ES-I3 (cell line): ENCODE results near the gene KLHL9.

Experiments
- H3K36me3 ChIP-seq: 2 replicates; pipeline ENCODE4 v1.6.1; 2013; ENCODE audit warnings: mild to moderate bottlenecking, low read length, control low read depth, moderate library complexity; ENCODE audit not compliant: insufficient read depth
- H3K4me1 ChIP-seq: 2 replicates; pipeline ENCODE4 v1.6.1; 2013; ENCODE audit warnings: mild to moderate bottlenecking, control low read depth, low read length; ENCODE audit not compliant: insufficient read depth
- H3K9ac ChIP-seq: 2 replicates; pipeline ENCODE4 v1.6.1; 2013; ENCODE audit warnings: low read depth, mild to moderate bottlenecking, low read length, moderate library complexity
- H3K9me3 ChIP-seq: 2 replicates; pipeline ENCODE4 v1.6.1; 2013; ENCODE audit warnings: mild to moderate bottlenecking, low read length, moderate library complexity; ENCODE audit not compliant: control insufficient read depth, insufficient read depth

KLHL9 gene

GRCh38 chr9:21331676-21332402 lies 3.4 kb downstream of the KLHL9 start:
- H3K9me3 ChIP-seq, result no peaks in the 10 kb centered on the region
- H3K9ac ChIP-seq, result no peak overlapping the region
- H3K4me1 ChIP-seq, result peaks cover 15% of the 10 kb centered on the region; the same call in 1 of the 2 replicates
- peaks cover 6% of the 10 kb centered on the region for H3K36me3 ChIP-seq

GRCh38 chr9:21326526-21327139 lies 8.6 kb downstream of the KLHL9 start:
- no peaks in the 10 kb centered on the region for H3K4me1 ChIP-seq
- no peaks in the 10 kb centered on the region for H3K9me3 ChIP-seq
- H3K36me3 ChIP-seq, result peaks cover 4% of the 10 kb centered on the region; the same call in 1 of the 2 replicates
- H3K9ac ChIP-seq, result no peak overlapping the region

GRCh38 chr9:21324047-21324446 lies 11.2 kb downstream of the KLHL9 start:
- Histone ChIP-seq H3K9ac (no peak overlapping the region), H3K4me1 (no peaks in the 10 kb centered on the region), H3K9me3 (no peaks in the 10 kb centered on the region), H3K36me3 (peaks cover 4% of the 10 kb centered on the region; the same call in 1 of the 2 replicates)

DNA sequence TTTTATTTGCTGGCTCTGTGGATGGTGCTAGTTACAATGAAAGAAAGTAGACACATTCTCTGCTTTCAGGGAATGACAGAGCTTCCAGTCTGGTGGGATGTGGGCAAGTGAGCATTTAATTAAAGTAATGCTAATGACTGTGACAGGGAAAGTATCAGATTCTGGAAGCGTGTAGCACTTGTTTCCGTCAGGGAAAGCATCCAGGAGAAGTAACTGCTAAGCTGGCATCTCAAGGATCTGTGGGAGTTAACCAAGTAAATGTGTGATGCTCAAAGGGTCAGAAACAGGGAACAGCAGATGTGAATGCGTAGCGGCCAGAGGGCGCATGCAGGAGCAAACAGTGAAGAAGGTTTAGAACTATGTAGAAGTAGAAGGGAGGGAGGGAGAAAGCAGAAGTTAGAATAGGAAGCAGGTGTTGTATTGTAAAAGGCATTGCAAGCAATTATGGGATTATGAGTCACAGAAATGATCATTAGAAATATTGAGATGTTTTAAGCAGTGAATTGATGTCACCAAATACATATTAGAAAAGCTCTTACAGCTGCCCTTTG lies 12.2 kb downstream of the KLHL9 start:
- Histone ChIP-seq H3K36me3 (peaks cover 4% of the 10 kb centered on the region; the same call in 1 of the 2 replicates), H3K4me1 (no peaks in the 10 kb centered on the region), H3K9me3 (no peaks in the 10 kb centered on the region), H3K9ac (no peak overlapping the region)

DNA sequence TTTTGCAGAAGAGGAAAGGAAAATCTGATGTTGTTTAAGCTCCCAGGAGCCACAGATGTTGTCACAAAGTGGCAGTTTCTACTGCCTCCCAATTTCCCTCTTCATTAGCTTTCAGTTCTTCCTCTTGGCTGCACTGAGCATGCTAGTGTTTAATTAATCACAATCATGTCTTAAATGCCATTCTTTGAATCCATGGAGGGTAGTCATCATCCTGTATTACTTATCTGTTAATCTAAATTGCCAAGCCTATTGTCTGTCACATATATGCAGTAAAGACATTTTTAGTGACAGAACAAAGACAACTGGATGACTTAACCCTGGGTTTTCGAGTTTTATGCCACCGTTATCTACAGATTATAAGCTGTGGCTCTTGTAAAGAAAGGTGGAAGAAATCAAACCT lies 14.7 kb downstream of the KLHL9 start:
- Histone ChIP-seq H3K9ac (no peak overlapping the region), H3K4me1 (no peaks in the 10 kb centered on the region), H3K36me3 (peaks cover 4% of the 10 kb centered on the region; the same call in 1 of the 2 replicates), H3K9me3 (no peaks in the 10 kb centered on the region)

- Histone ChIP-seq H3K9me3 (no peaks in the 10 kb centered on the region), H3K9ac (no peak overlapping the region), H3K4me1 (no peaks in the 10 kb centered on the region), H3K36me3 (peaks cover 4% of the 10 kb centered on the region; the same call in 1 of the 2 replicates)
Measured at GRCh38 chr9:21317956-21318923, 17.0 kb downstream of the KLHL9 start.

- Histone ChIP-seq H3K9me3 (no peaks in the 10 kb centered on the region), H3K9ac (no peak overlapping the region), H3K36me3 (no peaks in the 10 kb centered on the region), H3K4me1 (no peaks in the 10 kb centered on the region)
Measured at GRCh38 chr9:21316860-21317259, 18.3 kb downstream of the KLHL9 start.

DNA sequence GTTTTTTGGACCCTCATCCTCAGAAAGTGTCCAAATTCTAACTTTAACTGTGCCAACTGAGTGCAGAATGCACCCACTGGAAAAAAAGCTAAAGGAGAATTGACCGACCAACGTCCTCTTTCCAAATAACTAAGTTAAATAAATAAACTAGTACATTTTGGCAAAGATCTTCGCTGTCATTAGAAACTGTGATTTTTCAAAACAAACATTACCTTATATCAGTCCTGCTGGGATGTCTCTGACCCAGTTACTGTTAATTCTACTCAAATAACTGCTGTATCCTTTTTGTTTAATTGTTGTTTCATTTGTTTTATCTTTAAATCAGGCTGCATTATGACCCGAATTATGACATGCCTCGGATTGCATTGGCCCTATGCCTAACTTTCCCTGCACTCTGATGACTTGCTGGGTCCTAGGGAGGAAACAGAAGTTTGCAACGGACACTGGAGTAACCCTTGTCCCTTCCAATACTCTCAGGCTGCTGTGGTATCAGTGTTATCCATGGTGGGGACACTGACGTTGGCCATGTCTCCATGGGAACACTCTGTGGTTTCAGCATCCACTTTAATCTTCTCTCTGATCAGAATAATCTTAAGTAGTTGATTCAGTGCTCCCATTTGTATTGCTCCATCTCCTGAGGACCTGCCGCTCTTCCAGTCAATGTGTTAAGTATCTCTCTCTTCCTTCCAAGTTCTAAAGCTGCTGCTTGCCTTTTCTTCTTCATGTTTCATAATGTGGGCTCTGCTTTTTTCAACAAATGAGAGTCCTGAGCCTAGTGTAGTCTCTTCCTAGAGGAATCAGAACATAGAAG lies 19.0 kb downstream of the KLHL9 start:
- Histone ChIP-seq H3K9ac (no peak overlapping the region), H3K36me3 (no peaks in the 10 kb centered on the region), H3K9me3 (no peaks in the 10 kb centered on the region), H3K4me1 (no peaks in the 10 kb centered on the region)

DNA sequence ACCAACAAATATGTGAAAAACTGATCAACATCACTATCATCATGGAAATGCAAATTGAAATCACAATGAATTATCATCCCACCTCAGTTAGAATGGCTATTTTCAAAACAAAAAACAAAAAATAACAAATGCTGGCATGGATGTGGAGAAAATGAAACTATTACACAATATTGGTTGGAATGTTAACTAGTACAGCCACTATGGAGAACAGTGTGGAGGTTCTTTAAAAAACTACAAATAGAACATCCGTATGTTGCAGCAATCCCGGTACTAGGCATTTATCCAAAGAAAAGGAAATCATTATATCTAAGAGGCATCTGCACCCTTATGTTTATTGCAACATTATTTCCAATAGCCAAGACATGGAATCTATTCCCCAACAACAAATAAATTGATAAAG lies 21.1 kb downstream of the KLHL9 start:
- Histone ChIP-seq H3K36me3 (no peaks in the 10 kb centered on the region), H3K9ac (no peak overlapping the region), H3K4me1 (no peaks in the 10 kb centered on the region), H3K9me3 (no peaks in the 10 kb centered on the region)

- H3K4me1 ChIP-seq, result no peaks in the 10 kb centered on the region
- H3K9ac ChIP-seq, result no peak overlapping the region
- no peaks in the 10 kb centered on the region for H3K36me3 ChIP-seq
- H3K9me3 ChIP-seq, result no peaks in the 10 kb centered on the region
Measured at GRCh38 chr9:21311889-21312288, 23.3 kb downstream of the KLHL9 start.

GRCh38 chr9:21305213-21305612 lies 30.0 kb downstream of the KLHL9 start, which contains the start of gene IFNA5:
TSS of gene IFNA5 (minus strand) at chr9:21305313. CDS start at chr9:21305256, 57 bp downstream.
- Histone ChIP-seq H3K9ac (no peak within 1 kb of the TSS), H3K9me3 (no peaks in the 10 kb centered on the region), H3K4me1 (no peaks in the 10 kb centered on the region), H3K36me3 (no peaks in the 10 kb centered on the region)

DNA sequence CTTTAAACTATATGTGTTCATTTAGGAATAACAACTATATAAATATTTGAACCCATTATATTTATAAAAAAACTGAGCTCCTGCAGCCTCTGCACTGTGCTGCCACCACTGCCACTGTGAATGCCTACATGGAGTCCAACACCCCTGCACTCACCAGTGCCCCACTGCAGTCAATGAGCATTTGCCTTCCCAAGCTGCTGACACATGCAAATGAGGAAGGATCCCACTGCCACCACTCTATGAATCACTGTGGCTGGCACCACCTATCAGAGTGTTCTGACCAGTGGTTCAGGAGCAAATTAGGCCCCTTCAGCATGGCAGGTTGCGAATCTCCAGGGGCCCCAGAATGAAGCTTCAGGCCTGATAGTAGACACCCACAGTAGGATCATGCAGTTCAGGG lies 39.2 kb downstream of the KLHL9 start:
- H3K36me3 ChIP-seq, result no peaks in the 10 kb centered on the region
- no peak overlapping the region for H3K9ac ChIP-seq
- no peaks in the 10 kb centered on the region for H3K4me1 ChIP-seq
- H3K9me3 ChIP-seq, result no peaks in the 10 kb centered on the region

- no peak overlapping the region for H3K9ac ChIP-seq
- H3K36me3 ChIP-seq, result no peaks in the 10 kb centered on the region
Measured at GRCh38 chr9:21294904-21295538, 40.2 kb downstream of the KLHL9 start.

More at GRCh38 chr9:21294904-21295538, 40.2 kb downstream of the KLHL9 start:
- H3K4me1 ChIP-seq, result no peaks in the 10 kb centered on the region
- no peaks in the 10 kb centered on the region for H3K9me3 ChIP-seq
